HT1080 (cell line): ENCODE measurements around the gene NPAS3. TPM values are rescaled to one million over a fixed set of nuclear protein-coding genes. Genes with fewer than 3 reads are reported as not detected.
A peak's percentile ranks its signal among the peaks of the same experiment; 100 is the strongest.

Source experiments
- DNase-seq: peaks from one replicate; pipeline ENCODE4 v3.0.0-alpha.2; 2015; ENCODE audit warnings: low read depth
- total RNA-seq: library from RNA; depleted of rRNA; stranded (reverse); fragments of >200 nt; shearing (Covaris generic); gene quantifications from 2 replicates; pipeline ENCODE4 v1.2.3, GENCODE V29; 2014

NPAS3 gene
- total RNA-seq, 1 experiment from 2014 or later, result 0.18 TPM

DNA sequence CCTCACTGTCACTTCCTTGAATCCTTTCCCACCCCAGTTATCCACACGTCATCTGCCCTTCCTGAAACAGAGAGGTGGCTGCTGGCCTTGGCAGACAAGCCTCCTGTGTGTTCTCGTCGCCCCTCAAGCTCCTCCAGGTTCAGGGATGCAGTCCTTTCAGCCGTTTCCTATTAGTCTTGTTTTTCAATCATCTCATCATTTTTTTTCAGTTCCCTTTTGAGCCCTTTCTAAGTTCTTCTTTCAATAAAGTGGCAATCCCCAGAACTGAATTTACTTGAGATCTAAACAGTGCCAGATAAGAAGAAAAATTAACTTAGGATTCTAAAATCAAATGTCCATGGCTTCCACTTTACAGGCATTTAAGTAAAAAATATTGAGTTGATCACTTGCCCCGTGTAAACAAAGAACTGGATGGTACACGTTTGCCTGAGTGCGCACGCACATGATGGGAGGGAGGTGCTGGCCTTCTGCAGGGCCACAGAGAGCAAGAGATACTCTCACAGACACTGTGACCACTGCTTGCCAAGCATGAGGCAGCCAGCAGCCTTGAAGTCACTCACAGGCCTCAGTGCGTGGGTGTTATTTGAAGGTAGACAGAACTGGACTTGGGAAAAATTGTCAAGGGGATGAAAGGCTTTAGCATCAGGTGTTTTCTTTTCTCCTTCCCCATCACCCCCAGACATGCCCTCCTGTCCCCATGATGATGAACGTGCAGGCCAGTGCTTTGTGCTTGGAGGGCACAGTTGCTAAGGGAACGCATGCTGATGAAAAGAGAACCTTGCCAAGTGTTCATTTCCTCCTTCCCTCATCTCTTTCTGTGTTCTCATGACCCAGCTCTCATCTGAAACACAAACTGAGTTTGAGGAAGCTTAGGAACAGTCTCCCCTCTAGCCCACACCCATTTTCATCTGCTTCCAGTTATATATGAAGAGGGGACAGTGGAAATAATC is 603.9 kb downstream of the NPAS3 start:
- DNase-seq, result no peak

DNA sequence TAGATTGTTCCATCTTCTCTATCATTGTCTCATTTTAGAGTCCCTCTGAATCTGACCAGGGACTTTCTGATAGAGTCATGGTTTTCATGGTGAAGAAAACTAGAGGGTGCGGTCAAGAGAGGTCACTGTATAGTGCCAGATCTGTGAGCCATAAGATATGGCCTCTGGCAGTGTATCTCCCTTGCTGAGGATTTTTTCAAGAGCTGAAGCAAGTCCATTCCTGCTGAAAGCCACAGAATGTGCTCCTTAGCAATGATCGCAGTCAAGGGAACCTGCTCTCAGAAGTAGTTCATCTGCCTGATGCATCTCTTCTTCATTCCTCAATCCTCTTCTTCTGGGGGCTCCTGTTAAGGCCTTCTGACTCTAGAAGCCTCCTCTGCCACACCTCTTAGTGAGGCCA is 607.0 kb downstream of the NPAS3 start:
- no peak for DNase-seq

DNA sequence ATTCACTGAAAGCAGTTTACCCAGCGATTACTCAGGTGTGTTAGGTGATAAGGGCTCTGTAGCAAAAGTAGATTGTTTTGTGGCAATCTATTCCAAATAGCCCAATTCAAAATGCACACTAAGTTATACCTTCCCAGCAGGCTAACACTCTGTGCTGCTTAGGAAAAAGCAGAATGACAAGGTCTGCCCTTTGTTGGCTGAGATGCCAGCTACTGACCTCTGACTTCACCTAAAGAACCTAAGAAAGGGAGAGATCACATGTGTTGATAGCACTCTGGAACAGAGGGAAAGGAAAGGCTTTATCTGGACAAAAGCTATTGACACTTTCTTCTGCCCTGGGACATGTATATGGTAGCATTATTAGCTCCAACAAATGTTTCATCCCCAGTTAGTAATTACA is 609.9 kb downstream of the NPAS3 start:
- no peak for DNase-seq

DNA sequence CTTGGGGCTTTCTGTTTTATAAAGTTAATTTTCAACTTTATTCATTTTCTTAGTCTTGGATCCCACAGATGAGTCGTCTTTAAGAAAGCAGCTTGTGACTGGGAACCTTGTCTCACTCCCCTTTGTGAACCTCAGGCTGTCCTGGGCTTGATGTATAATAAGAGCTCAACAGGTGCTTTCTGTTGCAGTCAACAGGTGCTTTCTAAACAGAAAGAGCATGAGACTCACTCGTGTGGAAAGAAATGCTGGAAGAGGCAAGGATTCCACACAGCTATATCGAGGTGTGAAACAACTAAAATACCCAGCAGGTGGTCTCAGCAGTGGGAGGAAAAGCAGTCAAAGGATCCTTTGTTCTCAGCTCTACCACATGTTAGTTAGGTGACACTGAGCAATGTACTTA is 613.3 kb downstream of the NPAS3 start:
- no peak for DNase-seq

DNA sequence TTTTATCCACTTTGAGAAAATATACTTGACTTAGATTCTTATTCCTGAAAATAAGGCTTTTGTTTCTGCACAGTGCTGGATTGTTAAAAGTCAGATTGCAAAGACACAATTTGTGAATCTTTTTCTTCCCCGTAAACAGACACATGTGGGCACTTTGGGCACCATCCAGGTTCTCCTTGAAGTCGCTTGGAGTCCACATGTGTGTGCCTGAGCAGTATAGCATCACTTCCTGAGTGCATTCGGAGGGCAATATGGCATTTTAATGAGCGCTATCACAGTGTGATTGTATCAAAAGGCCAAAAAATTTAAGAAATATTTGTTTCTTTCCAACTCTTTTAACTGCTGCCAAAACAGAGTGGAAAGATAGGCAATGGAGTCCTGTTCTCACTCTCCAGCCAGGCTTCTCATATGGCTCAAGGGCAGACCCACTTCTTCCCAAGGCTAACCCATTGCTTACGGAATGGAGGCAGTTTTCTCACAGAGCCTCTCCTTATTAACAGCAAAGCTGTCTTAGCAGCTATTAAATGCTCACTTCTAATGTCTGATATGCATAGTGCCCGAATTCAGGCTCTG is 615.1 kb downstream of the NPAS3 start:
- no peak for DNase-seq

DNA sequence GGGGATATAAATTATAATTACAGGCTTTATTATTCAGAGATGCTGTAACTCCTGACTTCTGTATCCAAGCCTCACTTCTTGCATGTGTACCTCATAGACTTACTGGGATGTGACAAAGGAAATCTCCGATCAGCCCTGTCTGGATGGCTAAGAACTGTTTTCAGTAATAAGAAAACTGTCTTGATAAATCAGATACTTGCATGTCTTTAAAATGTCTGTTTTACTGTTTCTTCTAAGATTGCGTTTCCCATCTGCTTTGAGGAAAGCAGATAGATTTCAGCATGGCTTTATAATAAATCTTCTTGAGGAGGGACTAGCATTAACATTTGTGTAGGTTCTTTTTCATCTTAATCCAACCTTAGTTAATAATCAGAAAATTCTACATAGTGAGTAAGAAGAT is 616.3 kb downstream of the NPAS3 start:
- DNase-seq, result no peak

DNA sequence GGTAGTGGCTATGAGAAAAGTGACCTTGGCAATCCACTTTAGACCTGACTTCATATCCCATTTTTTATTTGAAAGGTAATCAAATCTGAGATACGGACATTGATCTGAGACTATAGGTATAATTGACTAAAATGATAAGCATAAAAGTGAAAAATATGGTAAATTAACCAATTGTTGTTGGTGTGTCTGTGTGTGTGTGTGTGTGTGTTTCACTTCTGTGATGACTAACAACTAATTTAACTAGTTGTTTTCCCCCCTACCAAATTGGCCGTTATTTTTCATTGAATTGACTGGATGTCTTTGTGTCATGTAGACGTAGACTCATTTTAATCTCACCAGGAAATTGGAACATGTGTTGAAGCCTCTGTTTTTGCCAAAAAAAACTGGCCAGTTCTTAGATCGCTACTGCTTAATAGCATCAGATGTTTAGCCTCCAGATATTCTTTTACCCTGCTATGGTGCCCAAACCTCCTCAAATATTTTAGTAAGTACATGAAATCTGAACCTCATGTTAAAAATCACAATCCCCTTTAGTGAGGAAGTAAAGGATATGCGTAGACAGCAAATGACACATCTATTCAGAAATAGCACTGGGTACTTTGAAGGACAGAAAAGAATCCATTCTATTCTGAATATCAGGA is 617.2 kb downstream of the NPAS3 start:
- DNase-seq, result no peak

DNA sequence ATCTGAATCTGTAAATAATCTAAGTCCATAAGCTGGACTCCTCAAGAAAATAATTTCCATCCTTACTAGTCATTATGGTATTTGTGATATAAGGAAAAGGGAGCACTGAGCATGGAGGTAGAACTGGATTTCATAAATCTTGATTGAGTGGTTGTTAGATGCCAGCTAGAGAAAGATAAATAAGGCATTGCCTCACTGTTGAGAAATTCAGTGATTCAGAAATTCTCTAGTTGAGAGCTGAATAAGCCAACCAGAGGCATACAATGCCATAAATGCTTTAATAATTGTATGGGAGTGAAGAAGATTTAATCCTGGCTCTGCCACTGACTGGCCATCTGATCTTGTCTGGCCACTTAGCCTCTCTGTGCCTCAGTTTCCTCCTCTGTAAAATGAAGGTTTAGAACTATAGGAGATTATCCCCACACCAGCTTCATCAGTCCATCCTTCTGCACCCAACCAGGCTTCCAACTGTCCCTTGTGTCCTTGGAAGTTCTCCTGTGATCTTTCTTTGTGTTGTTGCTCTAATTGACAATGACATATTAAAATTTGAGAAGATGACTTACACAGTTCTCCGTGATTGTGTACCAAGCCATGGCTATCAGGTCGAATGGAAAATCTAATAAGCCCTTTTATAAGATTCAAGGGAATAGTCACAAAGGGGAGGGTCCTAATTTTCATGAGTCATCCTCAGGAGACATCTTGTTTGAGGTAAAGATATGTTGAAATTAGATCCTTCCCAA is 617.9 kb downstream of the NPAS3 start:
- no peak for DNase-seq

DNA sequence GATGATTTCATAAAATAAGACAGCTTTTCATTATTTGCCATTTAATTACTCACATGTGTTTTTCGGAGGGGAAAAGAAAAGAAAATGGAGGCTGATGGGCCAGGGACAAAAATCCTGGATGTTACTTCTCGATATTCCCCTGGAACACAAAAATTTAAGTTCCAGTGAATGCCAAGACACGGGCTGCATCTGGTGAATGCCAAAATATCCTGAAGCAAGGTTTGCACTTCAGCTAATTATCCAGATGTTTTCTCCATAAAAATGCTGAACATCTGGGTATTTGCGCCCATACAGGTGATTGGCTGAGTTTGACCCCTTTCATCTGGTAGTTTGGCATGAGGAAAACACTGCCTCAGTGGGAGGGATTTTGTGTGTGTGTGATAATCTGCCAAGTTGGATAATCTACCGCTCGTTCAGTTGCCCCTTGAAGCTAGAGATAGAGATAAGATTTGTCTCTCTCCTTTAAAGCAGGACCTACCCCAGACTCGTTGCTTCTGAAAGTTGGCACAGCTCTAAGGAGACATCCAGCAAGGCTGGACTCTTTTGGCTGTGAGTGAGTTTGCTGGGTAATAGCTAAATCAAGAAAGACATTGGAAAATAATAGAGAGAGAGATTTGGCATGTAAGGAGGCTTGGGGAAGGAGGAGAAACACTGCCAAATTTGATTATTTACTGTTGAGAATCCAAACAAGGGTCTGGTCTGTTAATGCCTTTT is 622.2 kb downstream of the NPAS3 start:
- no peak for DNase-seq

DNA sequence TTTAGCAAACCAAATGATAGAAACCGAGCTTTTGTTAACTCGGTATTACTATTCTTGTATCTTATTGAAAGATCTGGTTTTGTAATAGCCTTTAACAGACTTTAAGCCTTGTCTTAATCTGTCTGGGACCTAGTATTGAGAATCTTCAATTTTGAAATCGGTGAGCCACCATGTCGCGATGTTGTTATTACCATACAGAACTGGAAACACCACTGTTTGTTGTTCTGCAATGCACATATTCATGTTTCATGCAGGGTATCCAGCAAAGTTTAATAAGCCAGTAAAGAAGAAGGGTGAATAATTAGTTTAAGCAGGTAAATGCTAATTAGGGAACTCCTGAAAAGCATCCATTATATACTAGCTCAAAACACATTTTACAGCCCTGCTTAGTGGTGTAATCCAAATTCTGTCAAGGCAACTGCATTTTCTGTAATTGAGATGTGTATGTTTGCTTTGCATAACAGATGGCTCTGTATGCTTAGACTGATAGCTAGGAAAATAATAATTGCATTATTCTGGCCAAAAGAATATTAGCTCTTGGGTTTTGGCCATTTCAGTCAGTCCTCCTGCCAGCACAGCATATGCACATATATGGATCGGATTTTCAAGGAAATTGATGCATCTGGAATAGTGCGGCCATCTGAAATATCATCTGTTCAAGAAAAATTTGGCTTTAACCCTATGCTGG is 623.0 kb downstream of the NPAS3 start:
- DNase-seq, result no peak

DNA sequence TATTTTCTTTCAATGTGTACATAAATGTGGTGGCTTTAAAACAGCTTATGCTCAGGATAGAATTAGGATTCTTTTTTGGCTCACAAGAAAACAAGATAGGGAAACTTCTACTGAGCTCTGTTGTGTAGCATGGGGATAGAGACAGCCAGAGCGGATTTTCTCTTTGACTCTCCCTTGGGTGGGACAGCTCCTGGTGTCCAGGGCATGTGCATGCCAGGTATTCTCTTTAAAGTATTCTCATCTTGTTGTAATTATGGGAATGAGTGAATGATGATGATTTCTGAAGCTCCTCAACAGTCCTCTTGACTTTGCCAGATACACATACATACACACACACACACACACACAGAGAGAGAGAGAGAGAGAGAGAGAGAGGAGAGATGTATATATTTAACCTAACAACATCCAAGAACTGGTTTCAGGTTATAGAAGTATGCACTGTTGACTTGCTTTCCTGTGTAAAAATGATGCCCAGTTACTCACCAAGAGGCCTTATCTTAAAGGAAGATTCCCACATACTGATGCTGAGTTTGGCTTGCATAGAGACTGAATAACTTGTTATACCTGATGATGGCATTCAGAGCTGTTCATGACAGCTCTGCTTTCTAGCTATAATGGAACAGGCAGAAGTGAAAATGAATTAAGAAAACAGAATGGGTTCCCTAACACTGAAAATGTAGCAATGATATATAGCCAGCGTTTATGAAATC is 624.7 kb downstream of the NPAS3 start:
- DNase-seq, result no peak

DNA sequence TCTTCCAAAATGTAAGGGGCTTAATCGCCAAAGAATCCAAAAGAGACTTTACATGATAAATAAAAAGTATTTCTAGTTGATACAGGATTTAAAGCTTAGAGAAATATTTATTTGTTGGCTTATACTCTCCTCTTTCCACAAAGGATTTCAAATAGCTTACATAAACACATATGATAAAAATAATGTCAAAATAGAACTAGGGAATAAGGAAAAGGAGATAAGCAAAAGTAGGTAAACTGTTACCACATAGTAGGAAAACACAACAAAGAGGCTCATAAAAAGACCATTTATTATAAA is 625.2 kb downstream of the NPAS3 start:
- DNase-seq, result no peak

DNA sequence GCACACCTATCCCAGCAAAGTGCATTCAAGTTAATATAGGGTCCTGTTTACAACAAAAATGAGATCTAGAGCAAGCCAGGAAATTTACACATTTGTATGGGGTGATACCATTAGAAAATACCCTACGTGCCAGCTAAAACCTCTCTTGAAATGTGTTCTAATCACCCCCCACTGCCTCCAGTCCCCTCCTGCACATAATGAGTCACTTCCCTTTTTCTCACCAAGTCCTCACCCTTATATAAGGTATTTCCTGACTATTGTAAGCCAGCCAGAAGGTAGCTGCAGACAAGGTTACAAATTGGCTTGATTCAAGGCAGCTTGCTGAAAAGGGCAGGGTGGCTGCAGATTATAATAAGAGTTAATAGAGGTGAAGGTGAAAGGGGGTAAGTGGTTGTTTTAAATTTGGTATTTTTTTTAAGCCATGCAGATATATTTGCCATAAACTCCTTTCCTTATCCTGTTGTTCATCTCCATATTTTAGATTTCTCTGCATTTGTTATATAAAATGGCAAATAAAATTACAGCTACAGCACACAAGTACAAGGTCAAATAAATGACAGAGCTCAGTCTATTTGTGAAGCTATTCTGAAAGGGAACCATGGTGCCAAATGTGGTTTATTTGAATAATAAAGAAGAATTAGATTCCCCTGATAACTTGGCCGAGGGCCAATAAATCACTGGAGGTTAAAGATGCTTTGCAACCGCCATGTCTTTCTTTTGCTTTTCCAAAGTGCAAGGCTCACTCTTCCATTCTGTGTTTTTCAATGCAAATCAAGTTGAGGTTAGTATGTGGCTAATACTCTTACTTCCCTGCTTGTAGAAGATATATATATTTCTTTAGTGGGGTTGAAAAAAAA is 626.3 kb downstream of the NPAS3 start:
- DNase-seq, result peak; percentile 91

DNA sequence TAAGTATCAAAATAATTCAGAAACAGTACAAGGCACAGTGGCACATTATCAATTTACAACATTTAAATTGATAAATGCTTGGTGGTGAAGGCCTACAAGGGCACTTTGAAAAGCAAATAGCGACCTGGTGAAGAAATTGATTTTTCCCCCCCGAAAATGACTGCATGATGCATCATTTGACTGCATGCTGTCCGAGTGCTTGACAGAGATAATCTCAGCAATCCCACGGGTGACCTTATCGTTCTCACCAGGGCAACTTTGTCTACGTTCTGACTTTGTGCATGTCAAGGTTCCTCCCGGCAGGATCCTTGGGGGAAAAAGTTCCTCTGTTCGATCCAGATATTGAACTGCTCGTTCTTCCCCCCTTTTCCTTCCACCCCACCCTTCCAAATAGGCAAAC is 627.4 kb downstream of the NPAS3 start:
- no peak for DNase-seq

DNA sequence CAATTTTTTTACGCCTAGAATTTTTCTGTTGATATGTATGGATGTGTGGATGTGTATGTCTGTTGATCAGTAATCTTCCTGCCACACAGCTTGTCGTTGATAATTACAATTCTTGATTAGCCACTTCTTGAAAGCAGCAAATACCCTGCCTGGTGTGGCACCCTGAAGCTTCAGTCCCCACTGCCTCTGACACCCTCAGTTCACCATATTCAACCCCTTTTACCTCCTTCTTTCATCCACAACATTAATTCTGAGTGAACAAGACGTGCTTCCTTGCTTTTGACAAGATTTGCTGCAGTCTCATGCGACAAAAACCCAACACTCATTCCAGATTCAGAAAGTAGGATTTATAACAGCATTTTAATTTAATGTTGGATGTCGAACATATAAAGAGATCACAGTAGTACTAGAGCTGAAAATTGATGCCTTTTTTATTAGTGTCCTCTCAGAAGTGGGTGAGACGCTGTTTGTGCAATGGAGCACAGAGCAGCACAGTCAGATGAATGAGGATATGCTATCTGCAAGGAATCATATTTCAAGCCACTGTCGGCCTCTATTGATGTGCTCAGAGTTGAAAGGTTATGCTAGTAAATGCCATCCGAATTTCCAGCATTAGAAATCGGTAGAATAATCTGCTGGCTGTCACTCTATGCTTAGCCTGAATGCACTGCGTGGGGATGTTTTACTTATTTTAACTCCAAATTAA is 628.5 kb downstream of the NPAS3 start:
- no peak for DNase-seq

DNA sequence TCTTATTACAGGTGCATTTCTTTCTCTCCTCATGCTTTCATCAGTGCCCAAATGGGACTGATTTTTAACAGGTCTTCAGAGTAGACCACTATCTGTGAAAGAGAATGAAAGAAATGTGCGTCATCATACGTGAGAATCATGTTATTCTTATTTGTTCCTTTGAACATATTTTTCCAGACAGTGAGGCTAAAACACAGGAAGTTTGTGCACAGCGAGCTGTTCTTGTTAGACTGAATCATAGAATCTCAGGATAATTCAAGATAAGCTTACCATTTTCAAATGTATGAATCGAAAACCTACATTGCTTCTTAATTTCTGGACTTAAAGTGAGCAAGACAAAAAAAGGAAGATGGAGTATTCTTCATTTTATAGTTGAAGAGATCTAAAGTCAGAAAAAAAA is 629.1 kb downstream of the NPAS3 start:
- no peak for DNase-seq

DNA sequence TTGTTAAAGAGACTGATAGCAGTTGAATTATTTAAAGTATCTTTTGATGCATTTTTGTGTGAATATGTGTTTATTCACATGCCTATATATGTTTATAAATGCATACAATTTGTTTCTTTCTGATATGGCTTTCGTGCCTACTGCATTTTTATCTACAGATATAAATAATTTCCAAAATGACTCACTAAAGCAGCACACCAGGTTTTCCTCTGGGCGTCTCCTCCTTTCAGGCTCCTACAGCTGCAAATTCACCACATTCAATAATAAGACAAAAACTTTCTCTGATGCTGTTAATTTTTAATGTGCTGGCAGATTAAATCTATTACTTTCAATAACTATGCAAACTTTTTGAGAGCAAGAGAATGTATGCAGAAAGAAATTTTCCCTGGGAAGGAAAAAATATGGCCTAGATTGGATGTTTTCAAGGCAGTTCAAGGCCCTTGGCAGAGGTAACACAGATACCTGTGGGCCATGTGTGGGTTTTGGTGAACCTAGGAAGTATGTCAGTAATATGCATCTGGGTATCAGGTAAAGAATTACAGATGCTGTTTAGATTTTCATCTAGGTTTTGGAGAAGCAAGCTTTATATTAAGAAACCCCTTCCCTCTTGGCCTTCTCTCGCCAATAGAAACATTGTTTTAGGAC is 630.4 kb downstream of the NPAS3 start:
- DNase-seq, result peak; percentile 23
